Measurements from ENCODE around the gene ARNT2.

DNA sequence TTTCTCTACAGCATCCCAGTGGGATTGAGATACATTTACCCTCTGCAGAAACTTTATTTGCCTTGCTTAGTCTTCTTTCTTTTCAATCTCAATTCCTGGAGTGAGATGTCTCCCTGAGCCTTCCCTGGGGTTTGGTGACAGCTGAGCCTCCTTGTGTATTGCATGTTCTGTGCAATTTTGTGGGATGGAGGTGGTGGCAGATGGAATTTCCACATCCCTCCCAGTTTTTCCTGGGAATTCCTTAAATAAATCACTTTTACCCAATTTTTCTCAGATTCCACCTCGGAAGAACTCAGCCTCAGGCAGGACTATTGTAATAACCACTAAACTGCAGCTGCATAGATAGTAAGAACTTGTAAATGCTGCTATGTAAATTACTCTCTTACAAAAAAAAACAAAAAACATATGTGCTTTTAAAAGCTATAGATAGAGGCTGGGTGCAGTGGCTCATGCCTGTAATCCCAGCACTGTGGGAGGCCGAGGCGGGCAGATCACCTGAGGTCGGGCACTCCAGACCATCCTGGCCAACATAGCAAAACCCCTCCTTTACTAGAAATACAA is 202.4 kb downstream of the ARNT2 start:
- TF ChIP-seq POLR2A (IDR thresholded peaks at IDR 0.05): no peak
- no peak for TF ChIP-seq EP300 (IDR thresholded peaks at IDR 0.05)
- TF ChIP-seq, protein P1, sequence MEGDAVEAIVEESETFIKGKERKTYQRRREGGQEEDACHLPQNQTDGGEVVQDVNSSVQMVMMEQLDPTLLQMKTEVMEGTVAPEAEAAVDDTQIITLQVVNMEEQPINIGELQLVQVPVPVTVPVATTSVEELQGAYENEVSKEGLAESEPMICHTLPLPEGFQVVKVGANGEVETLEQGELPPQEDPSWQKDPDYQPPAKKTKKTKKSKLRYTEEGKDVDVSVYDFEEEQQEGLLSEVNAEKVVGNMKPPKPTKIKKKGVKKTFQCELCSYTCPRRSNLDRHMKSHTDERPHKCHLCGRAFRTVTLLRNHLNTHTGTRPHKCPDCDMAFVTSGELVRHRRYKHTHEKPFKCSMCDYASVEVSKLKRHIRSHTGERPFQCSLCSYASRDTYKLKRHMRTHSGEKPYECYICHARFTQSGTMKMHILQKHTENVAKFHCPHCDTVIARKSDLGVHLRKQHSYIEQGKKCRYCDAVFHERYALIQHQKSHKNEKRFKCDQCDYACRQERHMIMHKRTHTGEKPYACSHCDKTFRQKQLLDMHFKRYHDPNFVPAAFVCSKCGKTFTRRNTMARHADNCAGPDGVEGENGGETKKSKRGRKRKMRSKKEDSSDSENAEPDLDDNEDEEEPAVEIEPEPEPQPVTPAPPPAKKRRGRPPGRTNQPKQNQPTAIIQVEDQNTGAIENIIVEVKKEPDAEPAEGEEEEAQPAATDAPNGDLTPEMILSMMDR (IDR thresholded peaks at IDR 0.05): no peak
